Natural killer cell (primary cell): ENCODE results near the gene TADA2A. TPM values are rescaled to one million over a fixed set of nuclear protein-coding genes. Genes with fewer than 3 reads are reported as not detected.

Experiments used
- ATAC-seq, 3 donors: fragments of 150-1000 bp in 2 of 3; fragments of 200-7000 bp in 1 of 3; cut with Tn5 transposase; 1 replicate in 1 of 3; 2 replicates in 2 of 3; pipeline ENCODE4 v1.10.0; 2021; ENCODE audit warnings: mild to moderate bottlenecking in 2 of 3, moderate library complexity in 2 of 3
- DNase-seq, 2 donors: peaks; one replicate each; pipeline versions ENCODE4 v3.0.0 to v3.0.0-alpha.2; 2013 to 2021; ENCODE audit warnings: mixed read lengths in 1 of 2
- H3K27ac ChIP-seq: one replicate; pipeline ENCODE4 v1.5.1; 2013; ENCODE audit warnings: mild to moderate bottlenecking, low read length
- H3K27me3 ChIP-seq: one replicate; pipeline ENCODE4 v1.6.1; 2013; ENCODE audit warnings: low read length; ENCODE audit not compliant: control insufficient read depth, insufficient read depth
- H3K36me3 ChIP-seq: one replicate; pipeline ENCODE4 v1.6.1; 2013; ENCODE audit warnings: low read length; ENCODE audit not compliant: control insufficient read depth, insufficient read depth
- H3K4me1 ChIP-seq: one replicate; pipeline ENCODE4 v1.6.1; 2013; ENCODE audit warnings: low read length; ENCODE audit not compliant: control insufficient read depth, insufficient read depth
- H3K4me3 ChIP-seq: one replicate; pipeline ENCODE4 v1.5.1; 2013; ENCODE audit warnings: low read length
- H3K9me3 ChIP-seq: one replicate; pipeline ENCODE4 v1.6.1; 2013; ENCODE audit warnings: low read length; ENCODE audit not compliant: control insufficient read depth, insufficient read depth
- H3K27ac Mint-ChIP-seq, 2 donors: one replicate each; pipeline ENCODE4 v1.8.0; 2022; ENCODE audit warnings: mild to moderate bottlenecking in 2 of 2, mixed read lengths in 2 of 2, moderate library complexity in 1 of 2
- H3K27me3 Mint-ChIP-seq, 2 donors: one replicate each; pipeline ENCODE4 v1.8.0; 2022; ENCODE audit warnings: low read depth in 2 of 2, mixed read lengths in 2 of 2
- H3K36me3 Mint-ChIP-seq: one replicate; pipeline ENCODE4 v1.8.0; 2022; ENCODE audit warnings: mixed read lengths
- H3K4me1 Mint-ChIP-seq, 2 donors: one replicate each; pipeline ENCODE4 v1.8.0; 2022; ENCODE audit warnings: mixed read lengths in 2 of 2
- H3K4me3 Mint-ChIP-seq: one replicate; pipeline ENCODE4 v1.8.0; 2022; ENCODE audit warnings: mild to moderate bottlenecking, moderate library complexity, mixed read lengths
- H3K9me3 Mint-ChIP-seq, 2 donors: one replicate each; pipeline ENCODE4 v1.8.0; 2022; ENCODE audit warnings: mixed read lengths in 2 of 2
- WGBS: methylation state at CpG from one replicate; pipeline ENCODE4 v1.1.7; 2013; ENCODE audit warnings: missing lambda C conversion rate; ENCODE audit not compliant: insufficient coverage; 5-methylcytosine and 5-hydroxymethylcytosine counted together
- intact Hi-C: fragments of 100-400 bp; cut with micrococcal nuclease; formaldehyde crosslinking; loops from one replicate; pipeline ENCODE4 v1.14.2; 2022
- total RNA-seq, 4 donors: library from RNA; stranded (reverse); fragments of 120-200 nt in 1 of 4; gene quantifications; one replicate each; pipeline versions ENCODE4 v1.2.3 to v1.2.4, GENCODE V29; 2013 to 2022
- TF ChIP-seq, protein P1 (sequence below): fragments of 200-600 bp; IDR thresholded peaks from one replicate; pipeline ENCODE4 v1.8.0; 2022; ENCODE audit warnings: antibody characterized with exemption

TADA2A gene
- total RNA-seq, 3 donors from 2014 or later (not counting 1 experiment from before 2014, with no cell fraction given): 14.8 to 28.1 (median 26.7) TPM

DNA sequence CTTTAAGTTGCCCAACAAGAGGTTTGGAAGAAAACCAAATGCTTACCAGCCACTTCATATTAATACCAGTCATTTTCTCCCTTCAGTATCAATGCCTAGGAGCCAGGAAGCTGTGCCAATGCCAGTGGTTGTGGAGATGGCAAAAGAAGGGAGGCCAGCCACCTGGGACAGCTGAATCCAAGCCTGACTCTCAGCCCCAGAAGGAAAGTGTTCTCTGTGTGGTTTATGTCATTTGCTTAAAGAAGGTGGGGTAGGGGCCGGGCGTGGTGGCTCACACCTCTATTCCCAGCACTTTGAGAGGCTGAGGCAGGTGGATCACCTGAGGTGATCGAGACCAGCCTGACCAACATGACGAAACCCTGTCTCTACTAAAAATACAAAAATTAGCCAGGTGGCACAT is 17.5 kb upstream of the TADA2A start:
- peaks cover 0 to 8% of the 10 kb centered on the region in 2 donors for H3K4me1 Mint-ChIP-seq
- TF ChIP-seq, protein P1, sequence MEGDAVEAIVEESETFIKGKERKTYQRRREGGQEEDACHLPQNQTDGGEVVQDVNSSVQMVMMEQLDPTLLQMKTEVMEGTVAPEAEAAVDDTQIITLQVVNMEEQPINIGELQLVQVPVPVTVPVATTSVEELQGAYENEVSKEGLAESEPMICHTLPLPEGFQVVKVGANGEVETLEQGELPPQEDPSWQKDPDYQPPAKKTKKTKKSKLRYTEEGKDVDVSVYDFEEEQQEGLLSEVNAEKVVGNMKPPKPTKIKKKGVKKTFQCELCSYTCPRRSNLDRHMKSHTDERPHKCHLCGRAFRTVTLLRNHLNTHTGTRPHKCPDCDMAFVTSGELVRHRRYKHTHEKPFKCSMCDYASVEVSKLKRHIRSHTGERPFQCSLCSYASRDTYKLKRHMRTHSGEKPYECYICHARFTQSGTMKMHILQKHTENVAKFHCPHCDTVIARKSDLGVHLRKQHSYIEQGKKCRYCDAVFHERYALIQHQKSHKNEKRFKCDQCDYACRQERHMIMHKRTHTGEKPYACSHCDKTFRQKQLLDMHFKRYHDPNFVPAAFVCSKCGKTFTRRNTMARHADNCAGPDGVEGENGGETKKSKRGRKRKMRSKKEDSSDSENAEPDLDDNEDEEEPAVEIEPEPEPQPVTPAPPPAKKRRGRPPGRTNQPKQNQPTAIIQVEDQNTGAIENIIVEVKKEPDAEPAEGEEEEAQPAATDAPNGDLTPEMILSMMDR: no peak

DNA sequence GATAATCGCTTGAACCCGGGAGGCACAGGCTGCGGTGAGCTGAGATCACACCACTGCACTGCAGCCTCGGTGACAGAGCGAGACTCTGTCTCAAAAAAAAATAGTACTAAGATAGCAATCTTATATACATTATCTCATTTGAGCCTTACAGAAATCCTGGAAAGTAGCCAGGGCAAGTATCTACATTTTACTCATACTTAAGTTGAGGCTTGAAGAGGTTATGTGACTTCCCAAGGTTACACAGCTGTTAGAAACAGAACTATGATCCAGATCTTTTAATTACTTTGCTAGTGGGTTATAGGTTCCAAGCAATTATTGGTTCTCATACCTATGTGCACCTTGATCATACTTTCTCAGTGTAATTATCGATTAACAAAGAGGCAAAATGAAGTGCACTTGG is 15.5 kb upstream of the TADA2A start:
- 95% methylated on average over 6 of the region's 6 CpGs for WGBS

More for the DNA sequence above, 17.5 kb upstream of the TADA2A start:
- no peak overlapping the region for H3K27ac Mint-ChIP-seq
- H3K27ac ChIP-seq: no peak overlapping the region
- H3K9me3 Mint-ChIP-seq: no peaks in the 10 kb centered on the region
- H3K4me3 ChIP-seq: no peak overlapping the region
- no peak for ATAC-seq
- H3K27me3 ChIP-seq: no peaks in the 10 kb centered on the region
- H3K4me3 Mint-ChIP-seq: no peak overlapping the region
- 87% methylated on average over 4 of the region's 4 CpGs for WGBS
- H3K36me3 ChIP-seq: no peaks in the 10 kb centered on the region
- no peaks in the 10 kb centered on the region for H3K27me3 Mint-ChIP-seq
- no peak for DNase-seq
- H3K36me3 Mint-ChIP-seq: no peaks in the 10 kb centered on the region
- no peaks in the 10 kb centered on the region for H3K9me3 ChIP-seq
- intact Hi-C loops: no loop called here
- H3K4me1 ChIP-seq: no peaks in the 10 kb centered on the region

DNA sequence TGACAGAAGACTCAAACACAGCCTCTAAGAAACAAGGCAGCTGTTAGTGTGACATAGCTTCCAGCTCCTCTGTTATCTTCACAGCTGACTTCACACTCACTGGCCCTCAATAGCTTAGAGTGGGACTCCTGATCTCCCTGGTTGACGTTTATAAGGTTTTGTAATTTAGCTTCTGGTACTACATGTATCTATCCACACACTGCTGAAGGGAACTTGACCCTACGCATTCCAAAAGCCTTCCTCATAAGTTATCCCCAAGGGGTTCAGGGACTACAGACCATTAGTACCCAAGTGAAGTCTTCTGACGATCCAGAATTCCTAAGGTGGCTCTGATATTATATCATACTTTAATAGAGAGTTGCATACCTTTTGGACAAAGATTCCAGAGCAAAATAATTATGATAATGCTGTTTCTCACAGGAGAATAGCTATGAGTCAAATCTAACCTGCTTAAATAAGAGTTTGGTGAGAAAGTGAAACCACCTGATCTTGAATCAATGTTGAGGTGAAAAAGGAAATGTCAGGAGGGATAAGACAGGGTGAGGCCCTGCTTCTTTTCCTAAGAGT is 14.6 kb upstream of the TADA2A start:
- no peak for ATAC-seq
- no peak overlapping the region for H3K4me3 Mint-ChIP-seq

More for the DNA sequence above, 15.5 kb upstream of the TADA2A start:
- no peaks in the 10 kb centered on the region for H3K27me3 ChIP-seq
- H3K4me1 ChIP-seq: no peaks in the 10 kb centered on the region
- Mint-ChIP-seq H3K27ac (no peak overlapping the region), H3K36me3 (no peaks in the 10 kb centered on the region), H3K27me3 (no peaks in the 10 kb centered on the region), H3K4me3 (no peak overlapping the region), H3K4me1 (peaks cover 0 to 8% of the 10 kb centered on the region in 2 donors), H3K9me3 (no peaks in the 10 kb centered on the region)
- no peak overlapping the region for H3K4me3 ChIP-seq
- no peak for DNase-seq
- intact Hi-C loops: no loop called here
- H3K36me3 ChIP-seq: no peaks in the 10 kb centered on the region
- TF ChIP-seq, protein P1: no peak
- H3K9me3 ChIP-seq: no peaks in the 10 kb centered on the region
- H3K27ac ChIP-seq: no peak overlapping the region
- no peak for ATAC-seq

More for the DNA sequence above, 14.6 kb upstream of the TADA2A start:
- no peaks in the 10 kb centered on the region for H3K27me3 ChIP-seq
- Mint-ChIP-seq H3K9me3 (no peaks in the 10 kb centered on the region), H3K27me3 (no peaks in the 10 kb centered on the region), H3K27ac (no peak overlapping the region), H3K36me3 (no peaks in the 10 kb centered on the region), H3K4me1 (peaks cover 0 to 8% of the 10 kb centered on the region in 2 donors)
- TF ChIP-seq, protein P1: no peak
- H3K36me3 ChIP-seq: no peaks in the 10 kb centered on the region
- H3K27ac ChIP-seq: no peak overlapping the region
- H3K9me3 ChIP-seq: no peaks in the 10 kb centered on the region
- intact Hi-C loops: no loop called here
- H3K4me1 ChIP-seq: no peaks in the 10 kb centered on the region
- DNase-seq: no peak
- 81% methylated on average over 2 of the region's 3 CpGs for WGBS
- H3K4me3 ChIP-seq: no peak overlapping the region
